Activated CD4-positive, alpha-beta T cell treated with anti-CD3 and anti-CD28 coated beads, Interleukin-2, amount 10 ng/mL, durations not matched to agents 7 days and 5 days (primary cell): ENCODE data around the gene NSF. TPM values are rescaled to one million over a fixed set of nuclear protein-coding genes. Genes with fewer than 3 reads are reported as not detected.
"Not testable (repeated sequence)": the region's sequence is repeated elsewhere in the genome, so short reads cannot be mapped to it uniquely, and the experiment has no call there.

Experiments used
- CTCF ChIA-PET: fragments of 350-600 bp; sonication (Branson Sonifier 250); formaldehyde crosslinking; loops from one replicate; lab custom pipeline; 2021; ENCODE audit warnings: antibody characterized with exemption; lab: Charles Lee
- POLR2A ChIA-PET: fragments of 350-600 bp; sonication (Branson Sonifier 250); formaldehyde crosslinking; loops from one replicate; lab custom pipeline; 2021; ENCODE audit warnings: antibody characterized with exemption; lab: Charles Lee
- DNase-seq: peaks from one replicate; pipeline ENCODE4 v3.0.0-alpha.2; 2020
- H3K27ac Mint-ChIP-seq: one replicate; pipeline ENCODE4 v1.8.0; 2021; ENCODE audit warnings: mild to moderate bottlenecking, moderate library complexity, mixed read lengths
- H3K27me3 Mint-ChIP-seq: one replicate; pipeline ENCODE4 v1.8.0; 2021; ENCODE audit warnings: mixed read lengths
- H3K36me3 Mint-ChIP-seq: one replicate; pipeline ENCODE4 v1.8.0; 2021; ENCODE audit warnings: low read depth, mixed read lengths
- H3K4me1 Mint-ChIP-seq: one replicate; pipeline ENCODE4 v1.8.0; 2021; ENCODE audit warnings: mixed read lengths
- H3K4me3 Mint-ChIP-seq: one replicate; pipeline ENCODE4 v1.8.0; 2021; ENCODE audit warnings: mild to moderate bottlenecking, moderate library complexity, mixed read lengths
- H3K9me3 Mint-ChIP-seq: one replicate; pipeline ENCODE4 v1.8.0; 2021; ENCODE audit warnings: mixed read lengths
- total RNA-seq, 2 experiments: library from RNA; stranded (reverse); gene quantifications; one replicate each; pipeline ENCODE4 v1.2.3, GENCODE V29; 2021

NSF gene
- total RNA-seq, 2 experiments from 2014 or later: 49.4 to 50.9 TPM

- H3K4me1 Mint-ChIP-seq, H3K27me3 Mint-ChIP-seq, H3K27ac Mint-ChIP-seq, POLR2A ChIA-PET, H3K9me3 Mint-ChIP-seq, H3K36me3 Mint-ChIP-seq, DNase-seq, CTCF ChIA-PET, H3K4me3 Mint-ChIP-seq: not testable (repeated sequence)
Measured at GRCh38 chr17:46693283-46693682, 102.8 kb downstream of the NSF start.

DNA sequence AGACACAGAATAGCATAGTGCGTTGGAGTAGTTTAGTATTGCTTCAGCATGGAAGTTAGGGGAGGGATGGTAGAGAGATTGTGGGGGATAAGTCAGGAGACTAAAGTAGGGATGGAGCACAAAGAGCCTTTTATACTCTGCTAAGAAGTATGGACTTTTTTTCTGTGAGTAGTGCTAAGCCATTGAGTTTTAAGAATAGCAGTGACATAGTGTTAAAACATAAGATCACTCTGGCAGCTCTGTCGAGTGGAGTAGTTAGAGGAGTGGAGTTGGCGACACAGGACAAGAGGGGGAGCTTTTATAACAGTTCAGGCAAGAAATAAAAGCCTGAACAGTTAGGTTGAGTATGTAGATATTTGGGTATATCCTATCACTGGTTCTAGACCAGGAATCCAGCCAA, 106.1 kb downstream of the NSF start:
- not testable (repeated sequence) for H3K9me3 Mint-ChIP-seq, H3K27me3 Mint-ChIP-seq, H3K36me3 Mint-ChIP-seq

DNA sequence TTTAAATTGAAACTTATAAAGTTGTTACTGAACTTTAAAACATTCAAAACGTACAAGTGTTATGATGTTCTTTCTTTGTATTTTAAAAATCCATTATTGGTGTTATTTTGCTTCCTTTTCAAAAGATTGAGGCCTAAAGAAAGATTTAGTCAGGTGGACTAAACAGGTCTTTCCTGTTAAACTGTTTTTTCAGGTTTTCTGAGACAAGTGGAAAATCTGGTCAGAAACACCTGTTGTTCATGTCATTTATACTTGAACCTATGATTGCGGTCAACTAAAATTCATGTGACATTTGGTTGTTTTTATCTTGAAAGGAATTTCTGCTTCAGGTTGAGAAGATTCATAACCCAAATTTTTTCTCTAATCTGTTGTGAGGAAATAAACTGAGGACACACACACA, 108.5 kb downstream of the NSF start:
- H3K4me3 Mint-ChIP-seq, H3K4me1 Mint-ChIP-seq, POLR2A ChIA-PET, H3K27me3 Mint-ChIP-seq, H3K36me3 Mint-ChIP-seq, CTCF ChIA-PET, DNase-seq, H3K27ac Mint-ChIP-seq, H3K9me3 Mint-ChIP-seq: not testable (repeated sequence)

More for the DNA sequence above, 106.1 kb downstream of the NSF start:
- DNase-seq, POLR2A ChIA-PET, H3K4me3 Mint-ChIP-seq, H3K27ac Mint-ChIP-seq, CTCF ChIA-PET, H3K4me1 Mint-ChIP-seq: not testable (repeated sequence)

GRCh38 chr17:46717999-46718398, 127.5 kb downstream of the NSF start:
- Mint-ChIP-seq H3K4me3 (no peak overlapping the region), H3K9me3 (no peaks in the 10 kb centered on the region), H3K36me3 (peaks cover 22% of the 10 kb centered on the region), H3K4me1 (peaks cover 8% of the 10 kb centered on the region), H3K27ac (no peak overlapping the region), H3K27me3 (no peaks in the 10 kb centered on the region)
- ChIA-PET CTCF (no interaction called here), POLR2A (no interaction called here)
- DNase-seq: no peak

GRCh38 chr17:46719891-46720290, 129.4 kb downstream of the NSF start:
- no peaks in the 10 kb centered on the region for H3K9me3 Mint-ChIP-seq
- H3K4me3 Mint-ChIP-seq: no peak overlapping the region
- no peaks in the 10 kb centered on the region for H3K4me1 Mint-ChIP-seq
- H3K27ac Mint-ChIP-seq: no peak overlapping the region
- H3K27me3 Mint-ChIP-seq: no peaks in the 10 kb centered on the region
- POLR2A ChIA-PET: no interaction called here
- CTCF ChIA-PET: interaction anchor here (1.5 kb wide), 1 partner anchor 12 kb away, joined by 3 read pairs; no protein-coding TSS in a partner anchor
- H3K36me3 Mint-ChIP-seq: peaks cover 14% of the 10 kb centered on the region
- DNase-seq: no peak

DNA sequence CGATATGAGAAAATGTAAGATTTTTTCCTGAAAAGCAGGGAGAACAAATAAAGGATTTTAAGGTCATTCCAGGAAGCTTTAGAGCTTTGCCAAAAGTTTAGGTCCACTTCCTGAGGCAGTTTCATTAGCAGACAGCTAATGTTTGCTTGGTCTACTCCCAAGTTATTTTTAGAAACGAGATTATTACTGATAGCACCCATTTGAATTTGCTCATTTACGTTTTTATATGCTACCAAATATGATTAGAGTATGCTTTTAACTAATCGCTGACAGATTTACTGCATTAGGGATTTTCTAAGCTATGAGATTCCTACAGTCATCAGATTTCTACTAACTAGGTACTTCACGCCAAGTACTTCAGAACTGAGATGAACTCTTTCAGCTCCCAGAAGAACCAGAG, 129.9 kb downstream of the NSF start:
- H3K9me3 Mint-ChIP-seq: no peaks in the 10 kb centered on the region
- no peak overlapping the region for H3K27ac Mint-ChIP-seq
- DNase-seq: no peak
- H3K4me1 Mint-ChIP-seq: no peaks in the 10 kb centered on the region
- ChIA-PET POLR2A (no interaction called here), CTCF (interaction anchor here (1.5 kb wide), 1 partner anchor 13 kb away, joined by 3 read pairs; no protein-coding TSS in a partner anchor)
- no peak overlapping the region for H3K4me3 Mint-ChIP-seq
- H3K36me3 Mint-ChIP-seq: peaks cover 14% of the 10 kb centered on the region
- no peaks in the 10 kb centered on the region for H3K27me3 Mint-ChIP-seq

DNA sequence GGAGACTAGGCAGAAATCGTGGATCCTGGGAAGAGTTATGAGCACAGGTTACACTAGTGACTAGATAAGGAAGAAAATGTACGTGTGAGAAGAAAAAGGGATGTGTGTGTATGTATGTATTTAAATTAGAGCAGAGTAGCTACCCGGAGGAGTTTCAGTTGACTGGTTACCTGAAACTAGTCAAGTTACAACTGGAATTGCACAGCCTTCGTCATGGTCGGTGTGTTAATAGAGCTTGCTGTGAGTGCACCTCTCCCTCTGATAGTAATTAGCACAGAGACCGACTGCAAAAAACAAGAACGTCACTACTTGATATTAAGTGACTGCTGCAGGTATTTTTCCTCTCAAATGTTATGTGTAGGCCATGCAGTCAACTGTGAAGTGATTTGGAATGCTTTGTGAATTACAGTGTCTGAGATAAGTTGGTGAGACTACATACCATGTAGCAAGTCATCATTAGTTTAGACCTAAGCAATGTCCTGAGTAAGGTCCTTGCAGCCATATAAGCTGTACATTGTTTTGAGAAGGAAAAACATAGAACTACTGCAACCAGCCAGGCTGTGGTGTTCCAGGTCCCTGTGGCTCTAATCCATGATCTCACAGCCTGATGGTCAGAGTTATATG, 132.3 kb downstream of the NSF start:
- no peak for DNase-seq
- Mint-ChIP-seq H3K27me3 (no peaks in the 10 kb centered on the region), H3K9me3 (no peaks in the 10 kb centered on the region), H3K27ac (no peak overlapping the region), H3K4me1 (no peaks in the 10 kb centered on the region), H3K4me3 (no peak overlapping the region), H3K36me3 (peaks cover 8% of the 10 kb centered on the region)
- POLR2A ChIA-PET: no interaction called here
- CTCF ChIA-PET: no interaction called here

GRCh38 chr17:46726206-46726605, 135.7 kb downstream of the NSF start:
- ChIA-PET CTCF (interaction anchor here (1.0 to 1.1 kb wide), 2 partner anchors 9 kb away, joined by 3 read pairs; no protein-coding TSS in a partner anchor), POLR2A (no interaction called here)
- Mint-ChIP-seq H3K4me3 (no peak overlapping the region), H3K9me3 (no peaks in the 10 kb centered on the region), H3K27me3 (no peaks in the 10 kb centered on the region), H3K36me3 (peaks cover 8% of the 10 kb centered on the region), H3K4me1 (no peaks in the 10 kb centered on the region), H3K27ac (no peak overlapping the region)
- no peak for DNase-seq

GRCh38 chr17:46727572-46728348, 137.3 kb downstream of the NSF start:
- ChIA-PET CTCF (interaction anchor here (0.5 kb wide), 1 partner anchor 1983 kb away, joined by 4 read pairs; no protein-coding TSS in a partner anchor), POLR2A (no interaction called here)
- no peak overlapping the region for H3K27ac Mint-ChIP-seq

DNA sequence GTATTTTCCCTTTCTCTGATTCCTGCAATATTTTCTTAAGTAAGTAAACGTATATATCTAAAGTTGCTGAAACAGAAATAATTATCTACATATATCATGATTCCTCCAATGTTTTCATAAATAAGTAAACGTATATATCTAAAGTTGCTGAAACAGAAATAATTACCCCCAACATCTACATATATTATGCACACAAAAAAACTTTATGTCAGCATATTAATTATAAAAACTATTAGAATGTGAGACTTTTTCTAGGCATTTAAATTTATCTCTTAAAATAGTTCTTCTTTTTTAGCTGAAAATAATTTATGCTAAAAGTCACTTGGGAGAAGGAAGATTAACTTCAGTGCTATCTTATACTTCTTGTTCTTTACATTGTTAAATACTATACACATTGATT, 139.6 kb downstream of the NSF start:
- DNase-seq: no peak
- H3K27me3 Mint-ChIP-seq: no peaks in the 10 kb centered on the region
- CTCF ChIA-PET: no interaction called here
- POLR2A ChIA-PET: no interaction called here
- no peak overlapping the region for H3K4me3 Mint-ChIP-seq
- H3K4me1 Mint-ChIP-seq: no peaks in the 10 kb centered on the region
- no peaks in the 10 kb centered on the region for H3K9me3 Mint-ChIP-seq
- no peak overlapping the region for H3K27ac Mint-ChIP-seq
- peaks cover 9% of the 10 kb centered on the region for H3K36me3 Mint-ChIP-seq

More at GRCh38 chr17:46727572-46728348, 137.3 kb downstream of the NSF start:
- DNase-seq: no peak
- Mint-ChIP-seq H3K27me3 (no peaks in the 10 kb centered on the region), H3K36me3 (peaks cover 6% of the 10 kb centered on the region), H3K4me3 (no peak overlapping the region), H3K9me3 (no peaks in the 10 kb centered on the region), H3K4me1 (no peaks in the 10 kb centered on the region)

DNA sequence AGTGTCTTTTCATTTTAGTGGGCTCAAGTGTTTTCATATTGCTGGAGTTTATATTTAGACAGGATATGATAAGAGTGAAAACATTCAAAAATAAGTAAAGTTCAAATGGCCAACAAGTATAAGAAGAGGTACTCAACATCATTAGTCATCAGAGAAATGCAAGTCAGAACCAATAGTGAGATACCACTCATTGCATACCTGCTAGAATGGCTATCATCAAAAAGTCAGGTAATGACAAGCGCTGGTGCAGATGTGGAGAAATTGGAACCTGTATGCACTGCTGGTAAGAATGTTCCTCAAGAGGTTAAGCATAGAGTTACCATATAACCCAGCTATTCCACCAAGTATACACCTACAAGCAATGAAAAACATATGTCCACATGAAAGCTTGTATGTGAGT, 140.2 kb downstream of the NSF start:
- Mint-ChIP-seq H3K27me3 (no peaks in the 10 kb centered on the region), H3K9me3 (no peaks in the 10 kb centered on the region), H3K27ac (no peak overlapping the region), H3K4me1 (no peaks in the 10 kb centered on the region), H3K4me3 (no peak overlapping the region), H3K36me3 (peaks cover 9% of the 10 kb centered on the region)
- CTCF ChIA-PET: no interaction called here
- POLR2A ChIA-PET: no interaction called here
- DNase-seq: no peak

DNA sequence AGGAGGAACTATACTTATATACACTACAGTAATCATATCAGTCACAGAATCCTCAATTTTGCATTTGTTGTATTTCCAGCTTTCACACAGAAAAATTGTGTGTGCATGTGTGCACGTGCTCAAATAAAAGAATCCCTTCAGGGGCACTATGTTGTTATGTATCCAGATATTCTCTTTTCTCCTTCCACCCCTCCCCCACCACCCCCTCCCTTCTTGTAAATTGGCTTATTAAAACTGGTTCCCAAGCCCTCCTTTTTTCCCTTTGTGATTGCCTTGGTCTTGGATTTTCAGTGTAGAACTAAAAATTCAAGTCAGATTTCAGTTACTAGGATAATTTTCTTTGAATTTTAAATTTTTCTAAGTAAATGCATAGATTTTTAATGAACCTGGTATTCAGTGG, 141.7 kb downstream of the NSF start:
- POLR2A ChIA-PET: no interaction called here
- Mint-ChIP-seq H3K27ac (no peak overlapping the region), H3K27me3 (no peaks in the 10 kb centered on the region)

DNA sequence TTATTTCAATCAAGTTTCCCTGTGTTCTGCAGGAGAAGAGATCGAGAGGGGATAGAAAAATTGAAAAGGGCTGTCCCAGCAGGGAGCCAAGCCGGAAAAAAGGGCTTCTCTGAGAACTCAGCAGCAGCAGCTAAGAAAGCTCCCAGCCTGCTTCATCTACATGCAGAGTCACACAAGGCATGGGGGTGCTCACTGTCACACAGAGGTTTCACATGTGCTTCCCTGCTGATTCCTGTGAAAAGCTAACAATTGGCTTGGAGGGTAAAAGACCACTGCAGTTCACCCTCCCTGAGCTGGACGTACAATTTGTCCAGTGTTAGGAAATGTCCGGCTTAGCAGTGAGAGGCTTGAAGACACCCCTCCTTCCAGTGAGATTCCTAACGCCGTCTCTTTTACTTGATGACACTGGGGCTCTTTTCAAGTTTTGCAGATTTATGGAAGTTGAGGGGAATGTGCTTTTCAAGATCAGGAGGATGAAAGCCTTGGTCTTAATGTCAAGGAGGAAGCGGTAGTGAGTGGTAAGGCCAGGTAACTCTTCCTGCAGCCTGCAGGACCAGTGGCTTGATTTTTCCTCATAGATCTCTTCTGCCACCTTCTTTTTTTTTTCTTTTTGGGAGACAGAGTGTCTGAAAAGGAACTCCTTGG, 142.4 kb downstream of the NSF start:
- CTCF ChIA-PET: no interaction called here
- Mint-ChIP-seq H3K4me3 (no peak overlapping the region), H3K4me1 (no peaks in the 10 kb centered on the region), H3K9me3 (no peaks in the 10 kb centered on the region), H3K27me3 (no peaks in the 10 kb centered on the region), H3K27ac (no peak overlapping the region), H3K36me3 (peaks cover 9% of the 10 kb centered on the region)
- POLR2A ChIA-PET: no interaction called here
- DNase-seq: no peak

More for the DNA sequence above, 141.7 kb downstream of the NSF start:
- no peak for DNase-seq
- no peak overlapping the region for H3K4me3 Mint-ChIP-seq
- no peaks in the 10 kb centered on the region for H3K9me3 Mint-ChIP-seq
- H3K36me3 Mint-ChIP-seq: peaks cover 9% of the 10 kb centered on the region
- CTCF ChIA-PET: no interaction called here
- no peaks in the 10 kb centered on the region for H3K4me1 Mint-ChIP-seq
